Muscle layer of duodenum (tissue), 2 donors: Measurements from ENCODE around the gene JTB.

ENCODE experiments used
- H3K27ac ChIP-seq: one replicate; pipeline ENCODE4 v1.7.0; 2013; ENCODE audit warnings: mild to moderate bottlenecking, low read length
- H3K27me3 ChIP-seq: one replicate; pipeline ENCODE4 v1.7.0; 2013; ENCODE audit warnings: low read depth, mild to moderate bottlenecking, control low read depth, low read length
- H3K36me3 ChIP-seq, 2 donors: one replicate each; pipeline ENCODE4 v1.7.0; 2013; ENCODE audit warnings: low read length in 2 of 2, control low read depth in 1 of 2, mild to moderate bottlenecking in 1 of 2; ENCODE audit not compliant: insufficient read depth in 2 of 2, control insufficient read depth in 1 of 2
- H3K4me1 ChIP-seq, 2 donors: one replicate each; pipeline ENCODE4 v1.7.0; 2013; ENCODE audit warnings: low read length in 2 of 2, mild to moderate bottlenecking in 2 of 2, control low read depth in 1 of 2, moderate library complexity in 1 of 2; ENCODE audit not compliant: insufficient read depth in 2 of 2, control insufficient read depth in 1 of 2
- H3K4me3 ChIP-seq, 2 donors: one replicate each; pipeline ENCODE4 v1.7.0; 2013; ENCODE audit warnings: low read length in 2 of 2, low read depth in 1 of 2, mild to moderate bottlenecking in 1 of 2
- H3K9me3 ChIP-seq, 2 donors: one replicate each; pipeline ENCODE4 v1.7.0; 2013; ENCODE audit warnings: low read length in 2 of 2, control low read depth in 1 of 2, mild to moderate bottlenecking in 1 of 2; ENCODE audit not compliant: control insufficient read depth in 1 of 2
- donor health status: healthy.

JTB gene

GRCh38 chr1:153940756-153941155 is 36.7 kb downstream of the JTB start:
- Histone ChIP-seq H3K4me3 (no peak overlapping the region), H3K9me3 (no peaks in the 10 kb centered on the region), H3K27me3 (no peaks in the 10 kb centered on the region), H3K27ac (no peak overlapping the region), H3K4me1 (peaks cover 0 to 7% of the 10 kb centered on the region in 2 donors), H3K36me3 (peaks cover 44 to 57% of the 10 kb centered on the region in 2 donors)

- H3K27ac ChIP-seq = no peak overlapping the region
- no peaks in the 10 kb centered on the region for H3K27me3 ChIP-seq
- H3K4me1 ChIP-seq = no peaks in the 10 kb centered on the region
- H3K4me3 ChIP-seq = no peak overlapping the region
- H3K36me3 ChIP-seq = peaks cover 53 to 69% of the 10 kb centered on the region in 2 donors
- no peaks in the 10 kb centered on the region for H3K9me3 ChIP-seq
Measured at GRCh38 chr1:153939476-153939875, 38.0 kb downstream of the JTB start.

DNA sequence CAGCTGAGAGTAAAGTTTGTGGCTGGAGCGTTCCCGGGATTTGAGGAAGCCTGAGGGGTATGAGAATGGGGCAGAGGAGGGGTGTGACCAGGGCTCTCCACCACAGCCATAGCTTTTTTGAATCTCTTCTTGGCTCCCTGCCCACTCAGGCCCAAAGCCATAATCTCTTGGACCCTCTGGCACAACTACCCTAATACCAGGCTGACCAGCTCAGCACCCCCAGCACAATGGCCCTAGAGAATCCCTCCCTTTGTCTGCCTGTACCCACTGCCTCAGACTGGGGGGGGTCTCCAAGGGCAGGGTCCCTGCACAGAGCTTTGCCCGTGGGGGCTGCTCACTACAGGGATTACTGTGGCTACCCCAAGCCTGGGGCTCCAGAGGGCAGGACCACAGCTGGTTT is 38.5 kb downstream of the JTB start:
- no peak overlapping the region for H3K27ac ChIP-seq
- H3K36me3 ChIP-seq = peaks cover 56 to 74% of the 10 kb centered on the region in 2 donors
- H3K27me3 ChIP-seq = no peaks in the 10 kb centered on the region
- no peak overlapping the region for H3K4me3 ChIP-seq
- H3K9me3 ChIP-seq = no peaks in the 10 kb centered on the region
- no peaks in the 10 kb centered on the region for H3K4me1 ChIP-seq

GRCh38 chr1:153937331-153937730 is 40.1 kb downstream of the JTB start:
- H3K36me3 ChIP-seq = peaks cover 60 to 88% of the 10 kb centered on the region in 2 donors
- no peaks in the 10 kb centered on the region for H3K4me1 ChIP-seq
- no peak overlapping the region for H3K27ac ChIP-seq
- no peaks in the 10 kb centered on the region for H3K9me3 ChIP-seq
- no peaks in the 10 kb centered on the region for H3K27me3 ChIP-seq
- no peak overlapping the region for H3K4me3 ChIP-seq

DNA sequence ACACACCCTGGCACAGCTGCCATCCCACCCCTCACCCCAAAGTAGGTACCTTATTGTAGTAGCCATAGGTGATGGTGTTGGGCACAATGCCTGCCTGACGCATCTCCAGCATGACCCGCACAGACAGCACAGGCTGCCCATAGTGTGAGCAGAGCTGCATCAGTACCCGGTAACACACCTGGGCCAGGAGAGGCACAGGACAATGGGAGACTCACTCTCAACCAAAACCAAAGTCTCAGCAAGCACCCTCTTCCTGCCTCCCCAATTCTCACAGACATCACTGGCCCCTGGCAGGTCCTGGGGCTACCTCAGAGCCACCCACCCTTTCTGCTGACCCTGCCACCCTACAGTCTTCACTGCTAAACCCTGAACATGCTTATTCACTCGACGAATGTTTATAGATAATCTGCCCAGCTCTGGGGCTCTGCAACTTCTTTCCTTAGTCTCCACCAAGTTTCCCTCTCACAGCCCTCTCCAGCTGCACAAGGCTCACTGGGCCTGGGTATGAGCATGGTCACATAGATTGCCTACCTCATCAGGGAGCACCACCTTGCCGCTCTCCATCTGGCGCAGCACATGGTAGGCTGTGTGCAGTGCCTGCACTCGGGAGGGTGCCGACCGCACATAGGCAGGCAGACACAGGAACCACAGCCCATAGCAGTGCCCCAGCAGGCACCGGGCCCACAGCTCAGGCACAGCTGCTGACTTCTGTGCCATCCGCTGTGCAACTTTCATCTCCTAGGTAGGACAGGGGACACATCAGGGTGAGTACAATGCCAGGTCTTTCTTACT is 41.3 kb downstream of the JTB start:
- Histone ChIP-seq H3K9me3 (no peaks in the 10 kb centered on the region), H3K27me3 (no peaks in the 10 kb centered on the region), H3K4me1 (no peaks in the 10 kb centered on the region), H3K4me3 (no peak overlapping the region), H3K36me3 (peaks cover 61 to 87% of the 10 kb centered on the region in 2 donors), H3K27ac (no peak overlapping the region)

GRCh38 chr1:153934746-153935145 is 42.7 kb downstream of the JTB start:
- H3K27me3 ChIP-seq = no peaks in the 10 kb centered on the region
- H3K9me3 ChIP-seq = no peaks in the 10 kb centered on the region
- H3K4me3 ChIP-seq = no peak overlapping the region
- H3K27ac ChIP-seq = no peak overlapping the region
- H3K36me3 ChIP-seq = peaks cover 58 to 87% of the 10 kb centered on the region in 2 donors
- no peaks in the 10 kb centered on the region for H3K4me1 ChIP-seq

DNA sequence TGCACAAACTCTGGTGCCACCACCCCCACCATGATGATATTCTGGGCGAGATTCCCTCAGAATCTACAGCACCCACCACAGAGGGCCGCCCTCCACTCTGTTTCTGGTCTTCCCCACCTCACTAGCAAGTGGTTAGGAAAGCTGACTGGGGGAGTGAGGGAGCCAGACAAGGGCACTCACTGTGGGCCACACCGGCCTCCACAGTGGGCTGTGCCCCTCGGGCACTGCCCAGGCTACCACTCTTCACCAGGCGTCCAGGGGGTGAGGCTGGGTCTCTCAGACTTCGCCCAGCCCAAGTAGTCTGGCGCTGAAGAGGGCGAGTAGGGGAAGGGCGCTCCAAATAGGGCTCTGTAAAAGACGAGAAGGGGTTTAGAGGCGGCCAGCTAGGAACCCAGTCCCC is 43.5 kb downstream of the JTB start:
- no peak overlapping the region for H3K27ac ChIP-seq
- no peaks in the 10 kb centered on the region for H3K9me3 ChIP-seq
- H3K27me3 ChIP-seq = no peaks in the 10 kb centered on the region
- H3K4me1 ChIP-seq = peaks cover 0 to under 1% of the 10 kb centered on the region in 2 donors
- peaks cover 56 to 86% of the 10 kb centered on the region in 2 donors for H3K36me3 ChIP-seq
- no peak overlapping the region for H3K4me3 ChIP-seq

GRCh38 chr1:153933430-153933829 is 44.0 kb downstream of the JTB start:
- no peaks in the 10 kb centered on the region for H3K27me3 ChIP-seq
- no peak overlapping the region for H3K4me3 ChIP-seq
- no peaks in the 10 kb centered on the region for H3K9me3 ChIP-seq
- H3K4me1 ChIP-seq = peaks cover 0 to 4% of the 10 kb centered on the region in 2 donors
- H3K27ac ChIP-seq = no peak overlapping the region
- peaks cover 56 to 89% of the 10 kb centered on the region in 2 donors for H3K36me3 ChIP-seq

DNA sequence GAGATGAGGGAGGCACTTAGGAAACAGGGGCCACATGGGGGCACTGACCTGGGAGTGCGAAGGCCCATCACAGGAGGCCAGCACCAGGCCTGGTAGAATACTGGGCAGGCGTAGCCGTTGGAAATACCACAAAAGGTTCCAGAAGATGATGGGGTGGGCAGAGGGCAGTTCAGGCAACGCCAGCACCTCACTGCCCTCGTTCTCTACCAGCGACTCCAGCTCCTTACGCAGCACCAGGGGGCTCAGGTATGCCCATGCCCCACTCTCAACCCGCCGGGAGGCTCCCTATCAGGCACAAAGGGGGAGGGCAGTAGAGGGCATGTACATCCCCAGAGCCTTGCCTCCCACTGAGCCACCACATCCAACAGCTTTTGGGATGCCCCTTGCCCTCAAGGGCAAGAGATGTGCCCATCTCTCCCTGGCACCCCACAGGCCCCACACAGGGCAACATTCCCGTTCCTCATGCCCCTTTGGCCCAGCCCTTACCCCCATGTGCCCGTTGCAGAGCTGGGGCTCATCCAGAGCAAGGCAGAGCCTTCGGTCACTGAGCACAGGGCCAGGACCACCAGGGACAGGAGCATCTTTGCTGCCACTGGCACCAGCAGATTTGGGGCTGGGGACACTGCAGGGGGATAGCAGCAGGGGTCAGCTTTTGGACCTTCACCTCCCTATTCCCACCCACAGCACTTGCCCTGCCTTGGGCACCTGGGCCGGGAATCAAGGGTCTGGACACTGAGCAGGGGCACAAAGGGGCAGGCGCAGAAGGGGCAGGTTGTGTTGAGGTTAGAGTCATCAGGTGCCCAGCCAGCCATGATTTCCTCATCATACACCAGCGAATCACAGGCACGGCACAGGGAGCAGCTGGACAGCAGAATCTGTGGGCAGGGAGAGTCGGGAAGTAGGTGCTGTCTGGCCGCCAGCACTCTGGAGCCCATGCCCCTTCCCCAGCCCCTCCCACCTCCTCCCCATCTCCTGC is 45.0 kb downstream of the JTB start:
- H3K27me3 ChIP-seq = no peaks in the 10 kb centered on the region

GRCh38 chr1:153929981-153930948 is 47.2 kb downstream of the JTB start:
- H3K4me3 ChIP-seq = no peak overlapping the region
- peaks cover 31 to 65% of the 10 kb centered on the region in 2 donors for H3K36me3 ChIP-seq
- H3K4me1 ChIP-seq = peaks cover 0 to 4% of the 10 kb centered on the region in 2 donors
- no peak overlapping the region for H3K27ac ChIP-seq
- H3K9me3 ChIP-seq = no peaks in the 10 kb centered on the region
- H3K27me3 ChIP-seq = no peaks in the 10 kb centered on the region

More for the DNA sequence above, 45.0 kb downstream of the JTB start:
- Histone ChIP-seq H3K36me3 (peaks cover 51 to 87% of the 10 kb centered on the region in 2 donors), H3K4me3 (no peak overlapping the region), H3K4me1 (peaks cover 0 to 4% of the 10 kb centered on the region in 2 donors), H3K9me3 (no peaks in the 10 kb centered on the region), H3K27ac (no peak overlapping the region)
